ENCODE results near the gene IGF2BP2.

IGF2BP2 gene

GRCh38 chr3:185729337-185730055, 95.3 kb downstream of the IGF2BP2 start:
- DNase-seq, result no peak
- Histone ChIP-seq H4K20me1 (ENCODE audit: insufficient read depth, low read length) (no peaks in the 10 kb centered on the region), H3K27me3 (replicated peaks; ENCODE audit: insufficient read depth, low read length) (no peaks in the 10 kb centered on the region), H3F3A (ENCODE audit: insufficient read depth, low read length) (0 out of 2 replicates have a peak, but pooled peaks cover 6% of the 10 kb centered on the region), H3K36me3 (replicated peaks; ENCODE audit: insufficient read depth, low read length) (no peaks in the 10 kb centered on the region), H3K9me3 (replicated peaks; ENCODE audit: insufficient read depth, low read length) (no peaks in the 10 kb centered on the region), H3K79me2 (ENCODE audit: low read length) (0 out of 2 replicates have a peak, but pooled peaks cover 5% of the 10 kb centered on the region), H3K9me2 (replicated peaks; ENCODE audit: insufficient read depth, low read length) (no peaks in the 10 kb centered on the region), H3K9ac (ENCODE audit: low read length) (no peak overlapping the region), H3K4me1 (ENCODE audit: low read length) (peaks cover 25% of the 10 kb centered on the region), H3K4me3 (ENCODE audit: low read length) (no peak overlapping the region), H2AFZ (ENCODE audit: low read length) (no peak overlapping the region), H3K27ac (ENCODE audit: low read length) (no peak overlapping the region), H3K4me2 (ENCODE audit: low read depth, low read length) (no peak overlapping the region)
- TF ChIP-seq EZH2 (optimal IDR thresholded peaks at IDR 0.05; ENCODE audit: low read depth, low read length) (no peak), CTCF (IDR thresholded peaks at IDR 0.05; ENCODE audit: low read length) (no peak), EZH2phosphoT487 (IDR thresholded peaks at IDR 0.05; ENCODE audit: low read length) (no peak)

- Histone ChIP-seq H3K79me2 (ENCODE audit: low read length) (0 out of 2 replicates have a peak, but pooled peaks cover 5% of the 10 kb centered on the region), H3K4me3 (ENCODE audit: low read length) (no peak overlapping the region), H3K36me3 (replicated peaks; ENCODE audit: insufficient read depth, low read length) (no peaks in the 10 kb centered on the region), H3K4me2 (ENCODE audit: low read depth, low read length) (no peak overlapping the region), H3K9me3 (replicated peaks; ENCODE audit: insufficient read depth, low read length) (no peaks in the 10 kb centered on the region), H3K9me2 (replicated peaks; ENCODE audit: insufficient read depth, low read length) (no peaks in the 10 kb centered on the region), H3K4me1 (ENCODE audit: low read length) (peaks cover 25% of the 10 kb centered on the region), H4K20me1 (ENCODE audit: insufficient read depth, low read length) (no peaks in the 10 kb centered on the region), H3K27ac (ENCODE audit: low read length) (no peak overlapping the region), H3K9ac (ENCODE audit: low read length) (no peak overlapping the region), H2AFZ (ENCODE audit: low read length) (no peak overlapping the region), H3F3A (ENCODE audit: insufficient read depth, low read length) (0 out of 2 replicates have a peak, but pooled peaks cover 6% of the 10 kb centered on the region), H3K27me3 (replicated peaks; ENCODE audit: insufficient read depth, low read length) (no peaks in the 10 kb centered on the region)
- no peak for DNase-seq
- no peak for TF ChIP-seq CTCF (IDR thresholded peaks at IDR 0.05; ENCODE audit: low read length)
- no peak for TF ChIP-seq EZH2 (optimal IDR thresholded peaks at IDR 0.05; ENCODE audit: low read depth, low read length)
- TF ChIP-seq EZH2phosphoT487 (IDR thresholded peaks at IDR 0.05; ENCODE audit: low read length), result no peak
These were observed 96.1 kb downstream of the IGF2BP2 start for GRCh38 chr3:185728630-185729336.

GRCh38 chr3:185727873-185728272, 97.0 kb downstream of the IGF2BP2 start:
- Histone ChIP-seq H3K36me3 (replicated peaks; ENCODE audit: insufficient read depth, low read length) (no peaks in the 10 kb centered on the region), H3K79me2 (ENCODE audit: low read length) (0 out of 2 replicates have a peak, but pooled peaks cover under 1% of the 10 kb centered on the region), H3K9ac (ENCODE audit: low read length) (no peak overlapping the region), H4K20me1 (ENCODE audit: insufficient read depth, low read length) (no peaks in the 10 kb centered on the region), H3K4me2 (ENCODE audit: low read depth, low read length) (no peak overlapping the region), H3K27me3 (replicated peaks; ENCODE audit: insufficient read depth, low read length) (no peaks in the 10 kb centered on the region), H3K4me3 (ENCODE audit: low read length) (no peak overlapping the region), H2AFZ (ENCODE audit: low read length) (no peak overlapping the region), H3K27ac (ENCODE audit: low read length) (no peak overlapping the region), H3K9me3 (replicated peaks; ENCODE audit: insufficient read depth, low read length) (no peaks in the 10 kb centered on the region), H3K4me1 (ENCODE audit: low read length) (peaks cover 23% of the 10 kb centered on the region), H3F3A (ENCODE audit: insufficient read depth, low read length) (0 out of 2 replicates have a peak, but pooled peaks cover 6% of the 10 kb centered on the region), H3K9me2 (replicated peaks; ENCODE audit: insufficient read depth, low read length) (no peaks in the 10 kb centered on the region)
- TF ChIP-seq EZH2phosphoT487 (IDR thresholded peaks at IDR 0.05; ENCODE audit: low read length), result no peak
- TF ChIP-seq CTCF (IDR thresholded peaks at IDR 0.05; ENCODE audit: low read length), result no peak
- TF ChIP-seq EZH2 (optimal IDR thresholded peaks at IDR 0.05; ENCODE audit: low read depth, low read length), result no peak
- no peak for DNase-seq

Measured in MM.1S (cell line).